Fibroblast of lung (primary cell): ENCODE measurements around the gene ANKS3. TPM values are rescaled to one million over a fixed set of nuclear protein-coding genes. Genes with fewer than 3 reads are reported as not detected.

ENCODE experiments used
- DNase-seq, 2 donors: peaks; one replicate each; pipeline versions ENCODE4 v3.0.0 to v3.0.0-alpha.2; 2010; ENCODE audit warnings: low read depth in 2 of 2
- H2AFZ ChIP-seq: 2 replicates; pipeline ENCODE4 v1.5.1; 2012; ENCODE audit warnings: low read length, control low read depth, inconsistent platforms
- H3K27ac ChIP-seq: 2 replicates; pipeline ENCODE4 v1.5.1; 2011; ENCODE audit warnings: low read length, control low read depth; ENCODE audit not compliant: insufficient read depth
- H3K27me3 ChIP-seq: 2 replicates; pipeline ENCODE4 v1.5.1; 2011; ENCODE audit warnings: mild to moderate bottlenecking, low read length; ENCODE audit not compliant: control insufficient read depth, insufficient read depth
- H3K36me3 ChIP-seq: 2 replicates; pipeline ENCODE4 v1.5.1; 2011; ENCODE audit warnings: low read length; ENCODE audit not compliant: control insufficient read depth, insufficient read depth
- H3K4me1 ChIP-seq: 2 replicates; pipeline ENCODE4 v1.5.1; 2011; ENCODE audit warnings: low read length; ENCODE audit not compliant: control insufficient read depth, insufficient read depth; ENCODE audit errors: extremely low read depth
- H3K4me2 ChIP-seq: 2 replicates; pipeline ENCODE4 v1.5.1; 2011; ENCODE audit warnings: low read length, control low read depth; ENCODE audit not compliant: insufficient read depth; ENCODE audit errors: extremely low read depth
- H3K4me3 ChIP-seq, 4 experiments: fragments of 200-600 bp in 1 of 4; sonication (generic) in 1 of 4; replicated peaks in 1 of 4; 2 replicates each; pipeline ENCODE4 v1.5.1; 2011 to 2016; ENCODE audit warnings: low read length in 4 of 4, low read depth in 3 of 4, mild to moderate bottlenecking in 3 of 4, control low read depth in 2 of 4, inconsistent platforms in 1 of 4, mixed read lengths in 1 of 4; ENCODE audit not compliant: insufficient read depth in 1 of 4; ENCODE audit errors: control extremely low read depth in 1 of 4
- H3K79me2 ChIP-seq: 2 replicates; pipeline ENCODE4 v1.5.1; 2012; ENCODE audit warnings: mild to moderate bottlenecking, low read length, inconsistent platforms; ENCODE audit not compliant: control insufficient read depth, insufficient read depth
- H3K9ac ChIP-seq: 2 replicates; pipeline ENCODE4 v1.5.1; 2011; ENCODE audit warnings: mild to moderate bottlenecking, low read length, control low read depth; ENCODE audit not compliant: insufficient read depth
- H3K9me3 ChIP-seq: 2 replicates; pipeline ENCODE4 v1.5.1; 2012; ENCODE audit warnings: low read depth, low read length; ENCODE audit not compliant: control insufficient read depth, insufficient read depth
- H4K20me1 ChIP-seq: 2 replicates; pipeline ENCODE4 v1.5.1; 2011; ENCODE audit warnings: low read length; ENCODE audit not compliant: control insufficient read depth, insufficient read depth; ENCODE audit errors: extremely low read depth
- CTCF ChIP-seq, 2 donors: IDR thresholded peaks in 1 of 2; conservative IDR thresholded peaks in 1 of 2; 1 replicate in 1 of 2; 2 replicates in 1 of 2; pipeline ENCODE4 v1.5.1; 2011 to 2012; ENCODE audit warnings: low read length in 2 of 2, control low read depth in 1 of 2, inconsistent platforms in 1 of 2, low read depth in 1 of 2, mild to moderate bottlenecking in 1 of 2
- EZH2 ChIP-seq: IDR thresholded peaks from 2 replicates; pipeline ENCODE4 v1.5.1; 2012; ENCODE audit warnings: low read length, control low read depth, mild to moderate bottlenecking; ENCODE audit errors: missing control alignments
- polyA plus RNA-seq, 2 donors: library from polyadenylated mRNA; depleted of rRNA in 1 of 2; stranded (reverse) in 1 of 2; unstranded in 1 of 2; fragments of >200 nt; gene quantifications; 2 replicates each; pipeline ENCODE4 v1.2.1, GENCODE V29; 2011 to 2012; ENCODE audit warnings: missing spikeins in 1 of 2
- total RNA-seq: library from RNA; depleted of rRNA; stranded (reverse); fragments of >200 nt; gene quantifications from 2 replicates; pipeline ENCODE4 v1.2.1, GENCODE V29; 2014

ANKS3 gene
- total and polyA plus RNA-seq, 2 donors (not counting 1 experiment from before 2014, with no cell fraction given): 11.9 to 26.3 TPM

GRCh38 chr16:4765511-4766474 lies 31.7 kb upstream of the ANKS3 start:
- H3K27me3 ChIP-seq: no peaks in the 10 kb centered on the region
- no peaks in the 10 kb centered on the region for H3K9me3 ChIP-seq
- H3K36me3 ChIP-seq: peaks cover 10% of the 10 kb centered on the region
- peaks cover 11% of the 10 kb centered on the region for H3K4me1 ChIP-seq
- peak overlapping the region; percentile 77 for H3K27ac ChIP-seq
- peak overlapping the region; percentile 90 for H3K4me2 ChIP-seq
- no peak overlapping the region for H2AFZ ChIP-seq
- H3K79me2 ChIP-seq: peaks cover 18% of the 10 kb centered on the region
- H3K9ac ChIP-seq: peak overlapping the region; percentile 88
- no peak for TF ChIP-seq EZH2
- no peak for TF ChIP-seq CTCF (conservative IDR thresholded peaks at IDR 0.05 in 1 of 2, IDR thresholded peaks at IDR 0.05 in 1 of 2; ENCODE audit: low read depth in 1 of 2, low read length in 2 of 2)
- peak overlapping the region; percentile 71 to 96 (median 80) for H3K4me3 ChIP-seq
- H4K20me1 ChIP-seq: no peaks in the 10 kb centered on the region
- no peak for DNase-seq

DNA sequence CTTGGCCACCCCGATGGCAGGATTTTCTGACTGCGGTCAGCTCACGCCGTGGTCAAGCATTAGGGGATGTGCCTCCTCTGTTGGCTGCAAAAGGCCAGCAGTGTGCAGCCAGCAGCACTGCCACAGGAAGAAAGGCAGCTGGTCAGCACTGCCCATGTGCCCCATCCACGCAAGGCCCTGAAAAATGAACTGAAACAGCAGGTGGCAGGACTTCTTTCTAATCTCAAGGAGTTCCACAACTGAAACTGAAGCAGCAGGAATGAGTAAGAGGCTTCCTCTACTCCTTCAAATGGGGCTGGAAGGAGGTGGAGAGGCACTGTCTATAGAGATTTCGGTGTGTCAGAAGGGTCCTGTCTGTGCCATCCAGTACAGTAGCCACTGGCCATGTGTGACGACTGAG lies 29.7 kb upstream of the ANKS3 start:
- Histone ChIP-seq H4K20me1 (no peaks in the 10 kb centered on the region), H3K36me3 (peaks cover 17% of the 10 kb centered on the region), H3K4me3 (no peak overlapping the region), H3K9ac (no peak overlapping the region), H3K4me1 (peaks cover 11% of the 10 kb centered on the region), H2AFZ (no peak overlapping the region), H3K27me3 (no peaks in the 10 kb centered on the region), H3K9me3 (no peaks in the 10 kb centered on the region), H3K27ac (no peak overlapping the region), H3K4me2 (no peak overlapping the region), H3K79me2 (peaks cover 18% of the 10 kb centered on the region)
- DNase-seq: no peak
- TF ChIP-seq CTCF (conservative IDR thresholded peaks at IDR 0.05 in 1 of 2, IDR thresholded peaks at IDR 0.05 in 1 of 2; ENCODE audit: low read depth in 1 of 2, low read length in 2 of 2): no peak
- TF ChIP-seq EZH2: no peak

DNA sequence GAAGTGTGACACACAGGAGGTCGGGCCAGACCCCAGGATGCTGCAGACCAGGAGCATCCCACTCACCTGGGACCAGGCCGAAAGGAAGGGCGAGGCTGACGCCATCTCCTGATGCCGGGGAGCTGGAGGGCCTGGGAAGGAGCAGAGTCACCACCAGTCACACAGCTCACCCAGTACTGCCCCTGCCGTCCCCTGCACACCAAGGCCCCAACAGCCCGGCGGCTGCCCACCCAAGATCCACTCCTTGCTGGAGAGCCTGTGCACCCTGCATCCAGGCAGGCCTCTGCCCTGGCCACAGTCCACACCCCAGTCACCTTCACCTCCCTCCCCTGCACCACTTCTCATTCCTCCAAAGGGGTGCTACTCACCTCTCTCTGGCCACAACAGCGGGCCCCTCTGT lies 28.1 kb upstream of the ANKS3 start:
- TF ChIP-seq CTCF (conservative IDR thresholded peaks at IDR 0.05 in 1 of 2, IDR thresholded peaks at IDR 0.05 in 1 of 2; ENCODE audit: low read depth in 1 of 2, low read length in 2 of 2): no peak
- TF ChIP-seq EZH2: no peak
- Histone ChIP-seq H3K36me3 (peaks cover 20% of the 10 kb centered on the region), H3K4me1 (peaks cover 7% of the 10 kb centered on the region), H2AFZ (no peak overlapping the region), H4K20me1 (no peaks in the 10 kb centered on the region), H3K27me3 (no peaks in the 10 kb centered on the region), H3K4me3 (no peak overlapping the region), H3K9ac (no peak overlapping the region), H3K27ac (no peak overlapping the region), H3K79me2 (peaks cover 18% of the 10 kb centered on the region), H3K9me3 (no peaks in the 10 kb centered on the region), H3K4me2 (no peak overlapping the region)
- no peak for DNase-seq
